PC-9 (cell line): Measurements from ENCODE around the gene ABL2.

Experiments
- CTCF ChIP-seq: fragments of 200-600 bp; sonication (generic); conservative IDR thresholded peaks from 2 replicates; pipeline ENCODE4 v1.6.1; 2017; ENCODE audit warnings: mixed run types, antibody characterized with exemption, mild to moderate bottlenecking, moderate library complexity
- EZH2 ChIP-seq: fragments of 200-600 bp; sonication (generic); IDR thresholded peaks from 2 replicates; pipeline ENCODE4 v1.8.0; 2017; ENCODE audit warnings: antibody characterized with exemption, low read depth

DNA sequence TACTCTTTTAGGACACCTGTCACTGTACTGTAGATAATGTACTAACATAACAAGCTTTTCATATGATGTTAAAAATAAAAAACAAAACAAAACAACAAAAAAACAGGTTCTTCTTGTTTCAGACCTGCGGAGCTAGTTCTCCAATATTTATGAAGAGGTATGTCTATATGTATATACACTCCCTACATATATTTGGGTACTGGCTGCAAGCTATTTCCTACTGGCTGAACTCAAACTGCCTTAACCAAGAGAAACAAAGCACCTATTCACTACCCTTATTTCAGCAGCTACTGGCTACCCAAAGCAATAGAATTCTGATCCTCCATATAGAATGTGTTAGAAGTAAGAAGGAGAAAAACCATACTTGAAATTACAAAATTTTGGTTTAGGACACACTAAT lies 73.5 kb downstream of the ABL2 start:
- TF ChIP-seq EZH2, result no peak
- no peak for TF ChIP-seq CTCF
